ENCODE results near the gene CEACAM21. TPM values are rescaled to one million over a fixed set of nuclear protein-coding genes. Genes with fewer than 3 reads are reported as not detected.

Gene CEACAM21
- total RNA-seq, 3 donors from 2014 or later, result 0.44 to 0.66 (median 0.64) TPM

Other genes with a start within 250 kb of the CEACAM21 start
- 10 to 100 TPM; 12.0 to 21.4 (median 13.4) TPM for gene TGFB1, start 222.2 kb upstream of the CEACAM21 start, total RNA-seq
- 1 to 10 TPM; 4.0 to 7.3 (median 4.3) TPM for gene B9D2, start 212.0 kb upstream of the CEACAM21 start, total RNA-seq
- 10 to 100 TPM; 15.7 to 29.2 (median 17.0) TPM for gene TMEM91, start 199.6 kb upstream of the CEACAM21 start, total RNA-seq
- gene EXOSC5, start 178.8 kb upstream of the CEACAM21 start, total RNA-seq, result 10 to 100 TPM; 18.2 to 20.6 (median 18.7) TPM
- gene BCKDHA, start 178.3 kb upstream of the CEACAM21 start, total RNA-seq, result 10 to 100 TPM; 40.3 to 54.6 (median 53.1) TPM
- gene B3GNT8, start 148.8 kb upstream of the CEACAM21 start, total RNA-seq, result 1 to 10 TPM; 2.6 to 3.0 (median 2.9) TPM
- gene DMAC2, start 136.3 kb upstream of the CEACAM21 start, total RNA-seq, result 10 to 100 TPM; 24.8 to 41.3 (median 31.6) TPM
- not detected for gene ERICH4, start 133.0 kb upstream of the CEACAM21 start, total RNA-seq
- gene CEACAM4, start 50.9 kb downstream of the CEACAM21 start, total RNA-seq, result 1 to 10 TPM in 1 of 3 donors, under 1 TPM in 1, not detected in 1; 0.66 to 1.8 TPM
- 10 to 100 TPM in 1 of 3 donors, under 1 TPM in 1, not detected in 1; 0.15 to 25.2 TPM for gene CEACAM7, start 112.1 kb downstream of the CEACAM21 start, total RNA-seq
- gene CEACAM5, start 132.5 kb downstream of the CEACAM21 start, total RNA-seq, result 10 to 100 TPM in 1 of 3 donors, not detected in 2; 27.2 TPM
- gene CEACAM6, start 179.4 kb downstream of the CEACAM21 start, total RNA-seq, result 1 to 10 TPM in 2 of 3 donors, not detected in 1; 1.0 to 6.9 TPM
- under 1 TPM in 1 of 3 donors, not detected in 2; 0.64 TPM for gene CEACAM3, start 220.4 kb downstream of the CEACAM21 start, total RNA-seq

All from breast epithelium (tissue), 3 donors.